Lung (tissue), 12 donors: ENCODE measurements around the gene PPP2R2C. TPM values are rescaled to one million over a fixed set of nuclear protein-coding genes. Genes with fewer than 3 reads are reported as not detected.

Experiments used
- ATAC-seq: fragments of 200-7000 bp; cut with Tn5 transposase; one replicate; pipeline ENCODE4 v1.9.1; 2020; ENCODE audit warnings: moderate number of reproducible peaks; ENCODE audit not compliant: insufficient read depth, low FRiP score
- DNase-seq, 3 donors: peaks; one replicate each; pipeline ENCODE4 v3.0.0-alpha.2; 2013 to 2017
- H3K27ac ChIP-seq, 2 donors: one replicate each; pipeline ENCODE4 v1.5.1; 2013; ENCODE audit warnings: mild to moderate bottlenecking in 2 of 2, moderate library complexity in 2 of 2, control low read depth in 1 of 2, inconsistent platforms in 1 of 2, low read depth in 1 of 2, low read length in 1 of 2
- H3K27me3 ChIP-seq, 3 donors: one replicate each; pipeline ENCODE4 v1.5.1; 2013; ENCODE audit warnings: low read length in 2 of 3; ENCODE audit not compliant: control insufficient read depth in 3 of 3, insufficient read depth in 3 of 3
- H3K36me3 ChIP-seq, 4 donors: one replicate each; pipeline ENCODE4 v1.5.1; 2013; ENCODE audit warnings: low read length in 4 of 4, mild to moderate bottlenecking in 1 of 4, moderate library complexity in 1 of 4; ENCODE audit not compliant: control insufficient read depth in 4 of 4, insufficient read depth in 4 of 4
- H3K4me1 ChIP-seq, 5 donors: one replicate each; pipeline ENCODE4 v1.5.1; 2013; ENCODE audit warnings: low read length in 5 of 5, mild to moderate bottlenecking in 2 of 5, moderate library complexity in 1 of 5; ENCODE audit not compliant: control insufficient read depth in 5 of 5, insufficient read depth in 5 of 5
- H3K4me3 ChIP-seq: one replicate; pipeline ENCODE4 v1.5.1; 2013; ENCODE audit warnings: mild to moderate bottlenecking, control low read depth, moderate library complexity
- H3K9ac ChIP-seq, 2 donors: one replicate each; pipeline ENCODE4 v1.5.1; 2013; ENCODE audit warnings: low read length in 2 of 2, control low read depth in 1 of 2; ENCODE audit not compliant: insufficient read depth in 1 of 2
- H3K9me3 ChIP-seq, 4 donors: one replicate each; pipeline ENCODE4 v1.5.1; 2013; ENCODE audit warnings: low read length in 3 of 4, mild to moderate bottlenecking in 1 of 4, moderate library complexity in 1 of 4; ENCODE audit not compliant: control insufficient read depth in 4 of 4, insufficient read depth in 3 of 4
- CTCF ChIP-seq: IDR thresholded peaks from 2 replicates; pipeline ENCODE4 v1.5.1; 2012; ENCODE audit warnings: mild to moderate bottlenecking; ENCODE audit errors: control extremely low read depth, extremely low read depth
- WGBS, 2 donors: extraction: QIAGEN DNeasy Blood & Tissue Kit; methylation state at CpG; one replicate each; pipeline ENCODE4 v1.1.7; 2013; 5-methylcytosine and 5-hydroxymethylcytosine counted together
- polyA plus RNA-seq, 2 donors: library from polyadenylated mRNA; stranded (reverse); fragments of 200-250 nt; gene quantifications; one replicate each; pipeline ENCODE4 v1.2.1, GENCODE V29; 2013
- total RNA-seq, 2 donors: library from RNA; depleted of rRNA in 1 of 2; stranded (reverse); fragments of >200 nt in 1 of 2; gene quantifications; one replicate each; pipeline ENCODE4 v1.2.1, GENCODE V29; 2014 to 2021
- donor health status: control.
- donor health status: control.
- donor health status: Bipolar disorder and iron deficiency.
- donor health status: healthy.
- donor health status: DM: yes; HTN: yes; CAD: no.

PPP2R2C gene
- total and polyA plus RNA-seq, 4 donors: 0.03 to 0.57 (median 0.04) TPM

GRCh38 chr4:6275898-6276806, 196.3 kb downstream of the PPP2R2C start:
- Histone ChIP-seq H3K9ac (peak overlapping the region in 1 of 2 donors; percentile 14), H3K4me3 (no peak overlapping the region), H3K27ac (peak overlapping the region in 1 of 2 donors; percentile 81), H3K4me1 (peaks cover 11 to 86% (median 53%) of the 10 kb centered on the region in 5 donors), H3K27me3 (no peaks in the 10 kb centered on the region), H3K36me3 (peaks cover 0 to 11% (median 4%) of the 10 kb centered on the region in 4 donors), H3K9me3 (no peaks in the 10 kb centered on the region)
- 76 to 82% methylated on average over 22 of the region's 22 CpGs for WGBS, 2 donors
- TF ChIP-seq CTCF: no peak
- ATAC-seq (no peak), DNase-seq (peak; percentile 52 to 77 (median 63))

GRCh38 chr4:6275351-6275750, 197.1 kb downstream of the PPP2R2C start:
- ATAC-seq: no peak
- H3K27me3 ChIP-seq: no peaks in the 10 kb centered on the region
- H3K4me1 ChIP-seq: peaks cover 11 to 88% (median 53%) of the 10 kb centered on the region in 5 donors
- H3K4me3 ChIP-seq: no peak overlapping the region
- no peak for TF ChIP-seq CTCF
- H3K9me3 ChIP-seq: no peaks in the 10 kb centered on the region
- peak overlapping the region in 1 of 2 donors; percentile 62 for H3K27ac ChIP-seq
- H3K9ac ChIP-seq: no peak overlapping the region
- no peak for DNase-seq
- H3K36me3 ChIP-seq: peaks cover 0 to 11% (median 2%) of the 10 kb centered on the region in 4 donors
- 87 to 90% methylated on average over 10 of the region's 10 CpGs for WGBS, 2 donors

GRCh38 chr4:6273661-6273990, 198.8 kb downstream of the PPP2R2C start:
- no peak for ATAC-seq
- Histone ChIP-seq H3K27ac (peak overlapping the region in 1 of 2 donors; percentile 89), H3K4me1 (peaks cover 11 to 84% (median 44%) of the 10 kb centered on the region in 5 donors), H3K9ac (no peak overlapping the region), H3K4me3 (no peak overlapping the region), H3K36me3 (peaks cover 0 to 8% (median 2%) of the 10 kb centered on the region in 4 donors), H3K27me3 (no peaks in the 10 kb centered on the region), H3K9me3 (no peaks in the 10 kb centered on the region)
- 52 to 64% methylated on average over 1 of the region's 1 CpG for WGBS, 2 donors
- no peak for DNase-seq
- TF ChIP-seq CTCF: no peak
